ENCODE measurements around the gene NTSR2. TPM values are rescaled to one million over a fixed set of nuclear protein-coding genes. Genes with fewer than 3 reads are reported as not detected.

The NTSR2 gene
- total and polyA plus RNA-seq, 2 experiments from 2014 or later = 0.10 TPM; not detected in 1

DNA sequence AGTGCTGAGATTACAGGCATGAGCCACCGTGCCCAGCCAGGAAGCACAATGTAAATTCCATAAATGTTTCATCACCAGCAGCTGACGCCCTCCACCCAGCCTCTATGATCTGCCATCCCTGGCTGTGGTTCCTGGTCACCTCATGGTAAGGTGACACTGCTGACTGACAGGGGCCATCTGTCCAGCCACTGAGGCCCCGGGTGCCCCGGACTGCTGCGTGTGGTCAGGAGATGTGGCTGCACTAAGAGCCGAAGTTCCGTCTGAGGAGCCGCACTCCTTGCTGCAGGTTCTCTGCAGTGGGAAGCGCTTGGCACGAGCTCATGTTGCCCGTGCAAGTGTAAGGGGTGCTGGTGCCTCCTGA, 10.9 kb downstream of the NTSR2 start:
- Mint-ChIP-seq H3K9me3 (peaks cover 5% of the 10 kb centered on the region), H3K27ac (no peak overlapping the region), H3K4me3 (no peak overlapping the region), H3K4me1 (no peaks in the 10 kb centered on the region), H3K27me3 (ENCODE audit: insufficient read depth, low read depth, poor library complexity) (peaks cover 9% of the 10 kb centered on the region), H3K36me3 (ENCODE audit: low read depth) (peaks cover 3% of the 10 kb centered on the region; the same call in 1 of the 3 replicates)
- no peak overlapping the region for H3K4me3 ChIP-seq
- ATAC-seq (no peak), DNase-seq (ENCODE audit: low spot score) (no peak)
- no peaks in the 10 kb centered on the region for H3K9me2 ChIP-seq (ENCODE audit: insufficient read depth)
- H2AFZ ChIP-seq = no peak overlapping the region
- no peak for TF ChIP-seq JUNB (IDR thresholded peaks at IDR 0.05; ENCODE audit: unreplicated experiment)
- no peak for TF ChIP-seq ZNF331 (CRISPR knock-in tag; IDR thresholded peaks at IDR 0.05; ENCODE audit: low read depth)
- TF ChIP-seq, protein P1, sequence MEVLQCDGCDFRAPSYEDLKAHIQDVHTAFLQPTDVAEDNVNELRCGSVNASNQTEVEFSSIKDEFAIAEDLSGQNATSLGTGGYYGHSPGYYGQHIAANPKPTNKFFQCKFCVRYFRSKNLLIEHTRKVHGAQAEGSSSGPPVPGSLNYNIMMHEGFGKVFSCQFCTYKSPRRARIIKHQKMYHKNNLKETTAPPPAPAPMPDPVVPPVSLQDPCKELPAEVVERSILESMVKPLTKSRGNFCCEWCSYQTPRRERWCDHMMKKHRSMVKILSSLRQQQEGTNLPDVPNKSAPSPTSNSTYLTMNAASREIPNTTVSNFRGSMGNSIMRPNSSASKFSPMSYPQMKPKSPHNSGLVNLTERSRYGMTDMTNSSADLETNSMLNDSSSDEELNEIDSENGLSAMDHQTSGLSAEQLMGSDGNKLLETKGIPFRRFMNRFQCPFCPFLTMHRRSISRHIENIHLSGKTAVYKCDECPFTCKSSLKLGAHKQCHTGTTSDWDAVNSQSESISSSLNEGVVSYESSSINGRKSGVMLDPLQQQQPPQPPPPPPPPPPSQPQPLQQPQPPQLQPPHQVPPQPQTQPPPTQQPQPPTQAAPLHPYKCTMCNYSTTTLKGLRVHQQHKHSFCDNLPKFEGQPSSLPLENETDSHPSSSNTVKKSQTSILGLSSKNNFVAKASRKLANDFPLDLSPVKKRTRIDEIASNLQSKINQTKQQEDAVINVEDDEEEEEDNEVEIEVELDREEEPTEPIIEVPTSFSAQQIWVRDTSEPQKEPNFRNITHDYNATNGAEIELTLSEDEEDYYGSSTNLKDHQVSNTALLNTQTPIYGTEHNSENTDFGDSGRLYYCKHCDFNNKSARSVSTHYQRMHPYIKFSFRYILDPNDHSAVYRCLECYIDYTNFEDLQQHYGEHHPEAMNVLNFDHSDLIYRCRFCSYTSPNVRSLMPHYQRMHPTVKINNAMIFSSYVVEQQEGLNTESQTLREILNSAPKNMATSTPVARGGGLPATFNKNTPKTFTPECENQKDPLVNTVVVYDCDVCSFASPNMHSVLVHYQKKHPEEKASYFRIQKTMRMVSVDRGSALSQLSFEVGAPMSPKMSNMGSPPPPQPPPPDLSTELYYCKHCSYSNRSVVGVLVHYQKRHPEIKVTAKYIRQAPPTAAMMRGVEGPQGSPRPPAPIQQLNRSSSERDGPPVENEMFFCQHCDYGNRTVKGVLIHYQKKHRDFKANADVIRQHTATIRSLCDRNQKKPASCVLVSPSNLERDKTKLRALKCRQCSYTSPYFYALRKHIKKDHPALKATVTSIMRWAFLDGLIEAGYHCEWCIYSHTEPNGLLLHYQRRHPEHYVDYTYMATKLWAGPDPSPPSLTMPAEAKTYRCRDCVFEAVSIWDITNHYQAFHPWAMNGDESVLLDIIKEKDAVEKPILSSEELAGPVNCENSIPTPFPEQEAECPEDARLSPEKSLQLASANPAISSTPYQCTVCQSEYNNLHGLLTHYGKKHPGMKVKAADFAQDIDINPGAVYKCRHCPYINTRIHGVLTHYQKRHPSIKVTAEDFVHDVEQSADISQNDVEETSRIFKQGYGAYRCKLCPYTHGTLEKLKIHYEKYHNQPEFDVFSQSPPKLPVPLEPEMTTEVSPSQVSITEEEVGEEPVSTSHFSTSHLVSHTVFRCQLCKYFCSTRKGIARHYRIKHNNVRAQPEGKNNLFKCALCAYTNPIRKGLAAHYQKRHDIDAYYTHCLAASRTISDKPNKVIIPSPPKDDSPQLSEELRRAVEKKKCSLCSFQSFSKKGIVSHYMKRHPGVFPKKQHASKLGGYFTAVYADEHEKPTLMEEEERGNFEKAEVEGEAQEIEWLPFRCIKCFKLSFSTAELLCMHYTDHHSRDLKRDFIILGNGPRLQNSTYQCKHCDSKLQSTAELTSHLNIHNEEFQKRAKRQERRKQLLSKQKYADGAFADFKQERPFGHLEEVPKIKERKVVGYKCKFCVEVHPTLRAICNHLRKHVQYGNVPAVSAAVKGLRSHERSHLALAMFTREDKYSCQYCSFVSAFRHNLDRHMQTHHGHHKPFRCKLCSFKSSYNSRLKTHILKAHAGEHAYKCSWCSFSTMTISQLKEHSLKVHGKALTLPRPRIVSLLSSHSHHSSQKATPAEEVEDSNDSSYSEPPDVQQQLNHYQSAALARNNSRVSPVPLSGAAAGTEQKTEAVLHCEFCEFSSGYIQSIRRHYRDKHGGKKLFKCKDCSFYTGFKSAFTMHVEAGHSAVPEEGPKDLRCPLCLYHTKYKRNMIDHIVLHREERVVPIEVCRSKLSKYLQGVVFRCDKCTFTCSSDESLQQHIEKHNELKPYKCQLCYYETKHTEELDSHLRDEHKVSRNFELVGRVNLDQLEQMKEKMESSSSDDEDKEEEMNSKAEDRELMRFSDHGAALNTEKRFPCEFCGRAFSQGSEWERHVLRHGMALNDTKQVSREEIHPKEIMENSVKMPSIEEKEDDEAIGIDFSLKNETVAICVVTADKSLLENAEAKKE (CRISPR knock-in tag; IDR thresholded peaks at IDR 0.05) = no peak
- TF ChIP-seq ZNF114 (CRISPR knock-in tag; IDR thresholded peaks at IDR 0.05) = no peak
- TF ChIP-seq CREB1 (CRISPR knock-in tag; IDR thresholded peaks at IDR 0.05; ENCODE audit: low read depth) = no peak
- TF ChIP-seq, protein P2, sequence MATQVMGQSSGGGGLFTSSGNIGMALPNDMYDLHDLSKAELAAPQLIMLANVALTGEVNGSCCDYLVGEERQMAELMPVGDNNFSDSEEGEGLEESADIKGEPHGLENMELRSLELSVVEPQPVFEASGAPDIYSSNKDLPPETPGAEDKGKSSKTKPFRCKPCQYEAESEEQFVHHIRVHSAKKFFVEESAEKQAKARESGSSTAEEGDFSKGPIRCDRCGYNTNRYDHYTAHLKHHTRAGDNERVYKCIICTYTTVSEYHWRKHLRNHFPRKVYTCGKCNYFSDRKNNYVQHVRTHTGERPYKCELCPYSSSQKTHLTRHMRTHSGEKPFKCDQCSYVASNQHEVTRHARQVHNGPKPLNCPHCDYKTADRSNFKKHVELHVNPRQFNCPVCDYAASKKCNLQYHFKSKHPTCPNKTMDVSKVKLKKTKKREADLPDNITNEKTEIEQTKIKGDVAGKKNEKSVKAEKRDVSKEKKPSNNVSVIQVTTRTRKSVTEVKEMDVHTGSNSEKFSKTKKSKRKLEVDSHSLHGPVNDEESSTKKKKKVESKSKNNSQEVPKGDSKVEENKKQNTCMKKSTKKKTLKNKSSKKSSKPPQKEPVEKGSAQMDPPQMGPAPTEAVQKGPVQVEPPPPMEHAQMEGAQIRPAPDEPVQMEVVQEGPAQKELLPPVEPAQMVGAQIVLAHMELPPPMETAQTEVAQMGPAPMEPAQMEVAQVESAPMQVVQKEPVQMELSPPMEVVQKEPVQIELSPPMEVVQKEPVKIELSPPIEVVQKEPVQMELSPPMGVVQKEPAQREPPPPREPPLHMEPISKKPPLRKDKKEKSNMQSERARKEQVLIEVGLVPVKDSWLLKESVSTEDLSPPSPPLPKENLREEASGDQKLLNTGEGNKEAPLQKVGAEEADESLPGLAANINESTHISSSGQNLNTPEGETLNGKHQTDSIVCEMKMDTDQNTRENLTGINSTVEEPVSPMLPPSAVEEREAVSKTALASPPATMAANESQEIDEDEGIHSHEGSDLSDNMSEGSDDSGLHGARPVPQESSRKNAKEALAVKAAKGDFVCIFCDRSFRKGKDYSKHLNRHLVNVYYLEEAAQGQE (IDR thresholded peaks at IDR 0.05; ENCODE audit: unreplicated experiment) = no peak
- TF ChIP-seq STAT1 (IDR thresholded peaks at IDR 0.05; ENCODE audit: unreplicated experiment) = no peak
- TF ChIP-seq EZH2phosphoT487 (IDR thresholded peaks at IDR 0.05; ENCODE audit: unreplicated experiment) = no peak
- no peak for TF ChIP-seq NANOG (IDR thresholded peaks at IDR 0.05; ENCODE audit: borderline replicate concordance)
- no peak for TF ChIP-seq POLR2AphosphoS5 (IDR thresholded peaks at IDR 0.05; ENCODE audit: low read depth)
- TF ChIP-seq, protein P3, sequence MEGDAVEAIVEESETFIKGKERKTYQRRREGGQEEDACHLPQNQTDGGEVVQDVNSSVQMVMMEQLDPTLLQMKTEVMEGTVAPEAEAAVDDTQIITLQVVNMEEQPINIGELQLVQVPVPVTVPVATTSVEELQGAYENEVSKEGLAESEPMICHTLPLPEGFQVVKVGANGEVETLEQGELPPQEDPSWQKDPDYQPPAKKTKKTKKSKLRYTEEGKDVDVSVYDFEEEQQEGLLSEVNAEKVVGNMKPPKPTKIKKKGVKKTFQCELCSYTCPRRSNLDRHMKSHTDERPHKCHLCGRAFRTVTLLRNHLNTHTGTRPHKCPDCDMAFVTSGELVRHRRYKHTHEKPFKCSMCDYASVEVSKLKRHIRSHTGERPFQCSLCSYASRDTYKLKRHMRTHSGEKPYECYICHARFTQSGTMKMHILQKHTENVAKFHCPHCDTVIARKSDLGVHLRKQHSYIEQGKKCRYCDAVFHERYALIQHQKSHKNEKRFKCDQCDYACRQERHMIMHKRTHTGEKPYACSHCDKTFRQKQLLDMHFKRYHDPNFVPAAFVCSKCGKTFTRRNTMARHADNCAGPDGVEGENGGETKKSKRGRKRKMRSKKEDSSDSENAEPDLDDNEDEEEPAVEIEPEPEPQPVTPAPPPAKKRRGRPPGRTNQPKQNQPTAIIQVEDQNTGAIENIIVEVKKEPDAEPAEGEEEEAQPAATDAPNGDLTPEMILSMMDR (conservative IDR thresholded peaks at IDR 0.05; ENCODE audit: low read depth in 2 of 2) = no peak
- no peak for TF ChIP-seq EZH2 (IDR thresholded peaks at IDR 0.05; ENCODE audit: low read depth, unreplicated experiment)
- TF ChIP-seq, protein P4, sequence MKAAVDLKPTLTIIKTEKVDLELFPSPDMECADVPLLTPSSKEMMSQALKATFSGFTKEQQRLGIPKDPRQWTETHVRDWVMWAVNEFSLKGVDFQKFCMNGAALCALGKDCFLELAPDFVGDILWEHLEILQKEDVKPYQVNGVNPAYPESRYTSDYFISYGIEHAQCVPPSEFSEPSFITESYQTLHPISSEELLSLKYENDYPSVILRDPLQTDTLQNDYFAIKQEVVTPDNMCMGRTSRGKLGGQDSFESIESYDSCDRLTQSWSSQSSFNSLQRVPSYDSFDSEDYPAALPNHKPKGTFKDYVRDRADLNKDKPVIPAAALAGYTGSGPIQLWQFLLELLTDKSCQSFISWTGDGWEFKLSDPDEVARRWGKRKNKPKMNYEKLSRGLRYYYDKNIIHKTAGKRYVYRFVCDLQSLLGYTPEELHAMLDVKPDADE (IDR thresholded peaks at IDR 0.05) = no peak
- no peaks in the 10 kb centered on the region for H3F3A ChIP-seq (replicated peaks; ENCODE audit: low read depth)
- no peaks in the 10 kb centered on the region for H3K79me2 ChIP-seq (replicated peaks; ENCODE audit: insufficient read depth)
- no peaks in the 10 kb centered on the region for H4K20me1 ChIP-seq (replicated peaks; ENCODE audit: insufficient read depth)
- H3K4me2 ChIP-seq = no peak overlapping the region
- no peaks in the 10 kb centered on the region for H3K27me3 ChIP-seq (ENCODE audit: insufficient read depth)
- H3K4me1 ChIP-seq (ENCODE audit: insufficient read depth) = no peaks in the 10 kb centered on the region
- H3K27ac ChIP-seq (ENCODE audit: low read depth) = no peak overlapping the region
- H3K36me3 ChIP-seq (ENCODE audit: insufficient read depth) = no peaks in the 10 kb centered on the region
